SK-N-SH (cell line): ENCODE results near the gene DCX. TPM values are rescaled to one million over a fixed set of nuclear protein-coding genes. Genes with fewer than 3 reads are reported as not detected.

Source experiments
- CTCF ChIA-PET: fragments of 300-600, 350-600 bp; formaldehyde crosslinking; extraction: SDS; loops from one replicate; lab custom pipeline; 2021; lab: Yijun Ruan, JAX
- POLR2A ChIA-PET: fragments of 350-600 bp; sonication (Branson Sonifier 250); formaldehyde crosslinking; extraction: SDS; loops from one replicate; lab custom pipeline; 2020; ENCODE audit warnings: antibody characterized with exemption, inconsistent platforms; lab: Yijun Ruan, JAX
- DNase-seq: peaks from one replicate; pipeline ENCODE4 v3.0.0; 2012
- H2AFZ ChIP-seq: fragments of 200-600 bp; sonication (generic); 2 replicates; pipeline ENCODE4 v1.8.1; 2016; ENCODE audit warnings: antibody characterized with exemption, mild to moderate bottlenecking, low read depth
- H3F3A ChIP-seq: fragments of 200-600 bp; sonication (generic); replicated peaks from 2 replicates; pipeline ENCODE3; 2016; ENCODE audit warnings: antibody characterized with exemption, mild to moderate bottlenecking; ENCODE audit not compliant: insufficient read depth
- H3K27ac ChIP-seq, 2 experiments: fragments of 200-500 bp in 1 of 2; fragments of 200-600 bp in 1 of 2; sonication (Bioruptor generic) in 1 of 2; sonication (generic), shearing (Covaris generic) in 1 of 2; 2 replicates each; pipeline versions ENCODE4 v1.5.1 to v1.6.1; 2014 to 2016; ENCODE audit warnings: low read depth in 2 of 2, inconsistent platforms in 1 of 2, low read length in 1 of 2, mild to moderate bottlenecking in 1 of 2, mixed read lengths in 1 of 2
- H3K27me3 ChIP-seq: fragments of 200-600 bp; sonication (generic), shearing (Covaris generic); 2 replicates; pipeline ENCODE4 v1.6.1; 2016; ENCODE audit warnings: mixed run types; ENCODE audit not compliant: insufficient read depth
- H3K36me3 ChIP-seq, 2 experiments: fragments of 200-500 bp in 1 of 2; fragments of 200-600 bp in 1 of 2; sonication (Bioruptor generic) in 1 of 2; sonication (generic) in 1 of 2; replicated peaks in 1 of 2; 2 replicates each; pipeline versions ENCODE3 to v1.5.1; 2014 to 2016; ENCODE audit warnings: low read length in 1 of 2, mild to moderate bottlenecking in 1 of 2; ENCODE audit not compliant: insufficient read depth in 2 of 2, control insufficient read depth in 1 of 2
- H3K4me1 ChIP-seq, 2 experiments: fragments of 200-500 bp in 1 of 2; fragments of 200-600 bp in 1 of 2; sonication (Bioruptor generic) in 1 of 2; sonication (generic), shearing (Covaris generic) in 1 of 2; 2 replicates each; pipeline versions ENCODE4 v1.5.1 to v1.6.1; 2014 to 2016; ENCODE audit warnings: low read depth in 1 of 2, low read length in 1 of 2, mixed run types in 1 of 2; ENCODE audit not compliant: insufficient read depth in 2 of 2, control insufficient read depth in 1 of 2
- H3K4me2 ChIP-seq: fragments of 200-600 bp; sonication (generic), shearing (Covaris generic); 2 replicates; pipeline ENCODE4 v1.6.1; 2017; ENCODE audit warnings: mixed run types
- H3K4me3 ChIP-seq, 2 experiments: fragments of 200-500 bp in 1 of 2; fragments of 200-600 bp in 1 of 2; sonication (Bioruptor generic) in 1 of 2; sonication (generic), shearing (Covaris generic) in 1 of 2; 2 replicates each; pipeline versions ENCODE4 v1.5.1 to v1.8.1; 2014 to 2016; ENCODE audit warnings: low read depth in 2 of 2, inconsistent platforms in 1 of 2, low read length in 1 of 2, mild to moderate bottlenecking in 1 of 2, mixed read lengths in 1 of 2, moderate library complexity in 1 of 2
- H3K79me2 ChIP-seq: fragments of 200-600 bp; sonication (generic); 2 replicates; pipeline ENCODE4 v1.8.1; 2017; ENCODE audit warnings: mild to moderate bottlenecking; ENCODE audit not compliant: insufficient read depth
- H3K9ac ChIP-seq: fragments of 200-600 bp; sonication (generic); 2 replicates; pipeline ENCODE4 v1.6.1; 2017; ENCODE audit warnings: mixed run types
- H3K9me2 ChIP-seq: fragments of 200-600 bp; sonication (generic); 2 replicates; pipeline ENCODE4 v1.6.1; 2017; ENCODE audit warnings: mixed run types
- H3K9me3 ChIP-seq: fragments of 200-600 bp; sonication (generic); 2 replicates; pipeline ENCODE4 v1.6.1; 2017; ENCODE audit warnings: mixed run types, mild to moderate bottlenecking, moderate library complexity
- H4K20me1 ChIP-seq: fragments of 200-600 bp; sonication (generic); 2 replicates; pipeline ENCODE4 v1.6.1; 2017; ENCODE audit warnings: mild to moderate bottlenecking, mixed run types; ENCODE audit not compliant: insufficient read depth
- CHD2 ChIP-seq: fragments of 150-350 bp; IDR thresholded peaks from 2 replicates; pipeline ENCODE4 v1.6.1; 2018; ENCODE audit warnings: low read length; ENCODE audit not compliant: partially characterized antibody
- CTCF ChIP-seq: fragments of 200-600 bp; sonication (generic); IDR thresholded peaks from 2 replicates; pipeline ENCODE4 v1.6.1; 2017; ENCODE audit warnings: antibody characterized with exemption, mild to moderate bottlenecking, moderate library complexity
- ELF1 ChIP-seq: IDR thresholded peaks from 2 replicates; pipeline ENCODE4 v1.4.0; 2012
- EP300 ChIP-seq, 2 experiments: IDR thresholded peaks; 2 replicates each; pipeline versions ENCODE4 v1.4.0 to v1.6.1; 2012; ENCODE audit warnings: borderline replicate concordance in 1 of 2, low read depth in 1 of 2, low read length in 1 of 2
- EZH2phosphoT487 ChIP-seq: fragments of 200-600 bp; sonication (generic); IDR thresholded peaks from 2 replicates; pipeline ENCODE4 v1.6.1; 2017; ENCODE audit warnings: low read depth, mixed run types, mild to moderate bottlenecking, antibody characterized with exemption, moderate library complexity, borderline replicate concordance
- FOXJ3 ChIP-seq: sonication (generic); formaldehyde crosslinking; IDR thresholded peaks from 2 replicates; pipeline ENCODE4 v1.5.1; 2020; ENCODE audit warnings: mild to moderate bottlenecking, missing genetic modification reagents
- FOXM1 ChIP-seq: IDR thresholded peaks from 2 replicates; pipeline ENCODE4 v1.4.0; 2012; ENCODE audit warnings: low read depth, mild to moderate bottlenecking
- GABPA ChIP-seq: IDR thresholded peaks from 2 replicates; pipeline ENCODE4 v1.4.0; 2012; ENCODE audit warnings: low read depth, mild to moderate bottlenecking
- IRF3 ChIP-seq: fragments of 150-350 bp; IDR thresholded peaks from 2 replicates; pipeline ENCODE4 v1.6.1; 2016; ENCODE audit warnings: mild to moderate bottlenecking, low read depth, low read length
- MAX ChIP-seq: IDR thresholded peaks from 2 replicates; pipeline ENCODE4 v1.4.0; 2012; ENCODE audit warnings: low read depth
- MXI1 ChIP-seq: IDR thresholded peaks from 2 replicates; pipeline ENCODE4 v1.6.1; 2012; ENCODE audit warnings: mild to moderate bottlenecking, low read depth, low read length, improper control_type of control experiment
- NFIC ChIP-seq: IDR thresholded peaks from 2 replicates; pipeline ENCODE4 v1.4.0; 2012; ENCODE audit warnings: borderline replicate concordance
- NRF1 ChIP-seq: IDR thresholded peaks from 2 replicates; pipeline ENCODE4 v1.6.1; 2012; ENCODE audit warnings: low read depth, mild to moderate bottlenecking, low read length
- POLR2AphosphoS5 ChIP-seq: IDR thresholded peaks from 2 replicates; pipeline ENCODE4 v1.6.1; 2012; ENCODE audit warnings: low read depth, low read length
- RAD21 ChIP-seq: IDR thresholded peaks from 2 replicates; pipeline ENCODE4 v1.6.1; 2012; ENCODE audit warnings: mild to moderate bottlenecking, low read length
- RFX5 ChIP-seq: IDR thresholded peaks from 2 replicates; pipeline ENCODE4 v1.6.1; 2012; ENCODE audit warnings: mild to moderate bottlenecking, improper control_type of control experiment, low read length
- SIN3A ChIP-seq: IDR thresholded peaks from 2 replicates; pipeline ENCODE4 v1.6.1; 2012; ENCODE audit warnings: low read depth, mild to moderate bottlenecking, low read length, moderate library complexity, borderline replicate concordance
- SMC3 ChIP-seq: IDR thresholded peaks from 2 replicates; pipeline ENCODE4 v1.6.1; 2012; ENCODE audit warnings: low read depth, low read length, improper control_type of control experiment
- TEAD4 ChIP-seq: IDR thresholded peaks from 2 replicates; pipeline ENCODE4 v1.4.0; 2012; ENCODE audit warnings: mild to moderate bottlenecking, borderline replicate concordance; ENCODE audit not compliant: insufficient read depth
- USF1 ChIP-seq: IDR thresholded peaks from 2 replicates; pipeline ENCODE4 v1.4.0; 2012; ENCODE audit warnings: low read depth, borderline replicate concordance
- ZBTB33 ChIP-seq: IDR thresholded peaks from 2 replicates; pipeline ENCODE4 v1.4.0; 2012; ENCODE audit warnings: low read depth, borderline replicate concordance
- WGBS: methylation state at CpG from one replicate; pipeline ENCODE4 v1.1.6; 2017; ENCODE audit warnings: low lambda C conversion rate; 5-methylcytosine and 5-hydroxymethylcytosine counted together
- polyA plus RNA-seq, 3 experiments: library from polyadenylated mRNA; depleted of rRNA; stranded (reverse); fragments of >200 nt; gene quantifications; 2 replicates each; pipeline ENCODE4 v1.2.3, GENCODE V29; 2012

The DCX gene
- polyA plus RNA-seq, 1 of the 3 experiments (the other 2 are of a cell fraction), result 0.26 TPM

GRCh38 chrX:111337067-111337637 is 74.8 kb downstream of the DCX start:
- Histone ChIP-seq H3K9me3 (no peaks in the 10 kb centered on the region), H3K4me2 (no peak overlapping the region), H3K9me2 (no peaks in the 10 kb centered on the region), H3K27ac (no peak overlapping the region), H3K9ac (no peak overlapping the region), H3K79me2 (no peaks in the 10 kb centered on the region), H4K20me1 (no peaks in the 10 kb centered on the region), H2AFZ (no peak overlapping the region), H3K36me3 (no peaks in the 10 kb centered on the region), H3F3A (no peaks in the 10 kb centered on the region), H3K4me1 (no peaks in the 10 kb centered on the region), H3K4me3 (no peak overlapping the region), H3K27me3 (no peaks in the 10 kb centered on the region)
- POLR2A ChIA-PET, result no interaction called here
- TF ChIP-seq FOXJ3, result no peak
- TF ChIP-seq RFX5, result no peak
- TF ChIP-seq NFIC, result no peak
- TF ChIP-seq TEAD4, result no peak
- no peak for TF ChIP-seq POLR2AphosphoS5
- TF ChIP-seq RAD21, result no peak
- no peak for TF ChIP-seq IRF3
- no peak for DNase-seq
- 14% methylated on average over 2 of the region's 2 CpGs for WGBS
- CTCF ChIA-PET, result no interaction called here

- Histone ChIP-seq H3K4me1 (no peaks in the 10 kb centered on the region), H3K36me3 (no peaks in the 10 kb centered on the region), H3F3A (no peaks in the 10 kb centered on the region), H3K4me3 (no peak overlapping the region), H3K4me2 (no peak overlapping the region), H3K27me3 (no peaks in the 10 kb centered on the region), H3K9me3 (no peaks in the 10 kb centered on the region), H3K79me2 (no peaks in the 10 kb centered on the region), H3K9me2 (no peaks in the 10 kb centered on the region), H3K27ac (no peak overlapping the region), H3K9ac (no peak overlapping the region), H2AFZ (no peak overlapping the region), H4K20me1 (no peaks in the 10 kb centered on the region)
- WGBS, result 14% methylated on average over 1 of the region's 1 CpG
- POLR2A ChIA-PET, result no interaction called here
- no peak for DNase-seq
- CTCF ChIA-PET, result no interaction called here
- TF ChIP-seq USF1 (no peak), CHD2 (no peak), FOXJ3 (no peak), EP300 (IDR thresholded peaks at IDR 0.05; ENCODE audit: borderline replicate concordance in 1 of 2, low read depth in 1 of 2, low read length in 1 of 2) (no peak), EZH2phosphoT487 (no peak), RFX5 (no peak), MAX (no peak), ELF1 (no peak), GABPA (no peak), MXI1 (no peak), FOXM1 (no peak), SIN3A (no peak), ZBTB33 (no peak), SMC3 (no peak), IRF3 (no peak), CTCF (no peak), NRF1 (no peak)
These were observed 75.9 kb downstream of the DCX start for GRCh38 chrX:111336141-111336540.
